HepG2 (cell line): ENCODE measurements around the gene CCDC177. TPM values are rescaled to one million over a fixed set of nuclear protein-coding genes. Genes with fewer than 3 reads are reported as not detected.

Source experiments
- CSRNP1 ChIP-seq: sonication (generic); formaldehyde crosslinking; IDR thresholded peaks from 2 replicates; pipeline ENCODE4 v1.8.1; 2023; ENCODE audit warnings: mild to moderate bottlenecking, missing genetic modification reagents
- HCFC1 ChIP-seq: fragments of 150-350 bp; IDR thresholded peaks from 2 replicates; pipeline ENCODE4 v1.6.1; 2014; ENCODE audit warnings: low read depth, low read length
- IKZF5 ChIP-seq: IDR thresholded peaks from 2 replicates; pipeline ENCODE4 v1.6.1; 2018; ENCODE audit warnings: missing genetic modification reagents, mild to moderate bottlenecking, missing compliant biosample characterization
- JUND ChIP-seq: sonication (generic); formaldehyde crosslinking; IDR thresholded peaks from 2 replicates; pipeline ENCODE4 v1.8.0; 2022; ENCODE audit warnings: mild to moderate bottlenecking, missing genetic modification reagents
- NFE2L1 ChIP-seq: sonication (generic); formaldehyde crosslinking; IDR thresholded peaks from 2 replicates; pipeline ENCODE4 v1.4.0; 2020; ENCODE audit warnings: missing genetic modification reagents, mild to moderate bottlenecking, borderline replicate concordance
- NR0B2 ChIP-seq: sonication (generic); formaldehyde crosslinking; IDR thresholded peaks from 2 replicates; pipeline ENCODE4 v1.4.0; 2020; ENCODE audit warnings: mild to moderate bottlenecking, missing genetic modification reagents
- ONECUT2 ChIP-seq: sonication (generic); formaldehyde crosslinking; IDR thresholded peaks from 2 replicates; pipeline ENCODE4 v1.4.0; 2020; ENCODE audit warnings: missing genetic modification reagents
- RFX5 ChIP-seq: IDR thresholded peaks from 2 replicates; pipeline ENCODE4 v1.6.1; 2011; ENCODE audit warnings: low read depth, low read length, improper control_type of control experiment
- ZBTB46 ChIP-seq: sonication (generic); formaldehyde crosslinking; IDR thresholded peaks from 2 replicates; pipeline ENCODE4 v1.4.0; 2020; ENCODE audit warnings: mild to moderate bottlenecking, missing genetic modification reagents, borderline replicate concordance
- ZNF331 ChIP-seq: sonication (generic); formaldehyde crosslinking; IDR thresholded peaks from 2 replicates; pipeline ENCODE4 v1.4.0; 2020; ENCODE audit warnings: missing genetic modification reagents
- ZNF407 ChIP-seq: sonication (generic); formaldehyde crosslinking; IDR thresholded peaks from one replicate; pipeline ENCODE4 v1.5.1; 2020; ENCODE audit warnings: mild to moderate bottlenecking, missing genetic modification reagents; ENCODE audit errors: not compliant biosample characterization
- ZNF691 ChIP-seq: sonication (generic); formaldehyde crosslinking; IDR thresholded peaks from 2 replicates; pipeline ENCODE4 v1.4.0; 2020; ENCODE audit warnings: missing genetic modification reagents, low read depth, mild to moderate bottlenecking, borderline replicate concordance
- ZNF788 ChIP-seq: sonication (generic); formaldehyde crosslinking; IDR thresholded peaks from 2 replicates; pipeline ENCODE4 v1.5.0; 2020; ENCODE audit warnings: mild to moderate bottlenecking, missing genetic modification reagents, borderline replicate concordance
- polyA plus RNA-seq, 8 experiments: library from polyadenylated mRNA; depleted of rRNA in 3 of 8; stranded (reverse) in 7 of 8; unstranded in 1 of 8; fragments of >200 nt; fragmentation: Illumina TruSeq in 4 of 8; extraction: Trizol in 4 of 8; gene quantifications; 2 replicates each; pipeline versions ENCODE4 v1.2.1 to v1.2.3, GENCODE V29; 2011 to 2016; ENCODE audit warnings: low read depth in 4 of 8, missing spikeins in 1 of 8, mixed read lengths in 1 of 8; ENCODE audit not compliant: insufficient read depth in 1 of 8
- total RNA-seq, 5 experiments: library from RNA; depleted of rRNA; stranded (reverse); fragments of >200 nt; fragmentation: Illumina TruSeq; extraction: Trizol; gene quantifications; 2 replicates each; pipeline ENCODE4 v1.2.3, GENCODE V29; 2016; ENCODE audit warnings: low read depth in 1 of 5

CCDC177 gene
- total and polyA plus RNA-seq, 2 of the 13 experiments (the other 11 are each of a cell fraction or from before 2014, with no cell fraction given), result not detected

GRCh38 chr14:69606258-69607184 is 31.9 kb upstream of the CCDC177 start (continued):
- TF ChIP-seq ZNF407 (CRISPR knock-in tag), result no peak
- no peak for TF ChIP-seq RFX5
- no peak for TF ChIP-seq CSRNP1
- TF ChIP-seq ZNF331, result peak; percentile 67; the same call in 1 of the 2 replicates
- TF ChIP-seq JUND (CRISPR knock-in tag), result no peak
- TF ChIP-seq HCFC1, result no peak
- no peak for TF ChIP-seq ZNF691 (CRISPR knock-in tag)
- TF ChIP-seq NFE2L1, result no peak
- no peak for TF ChIP-seq NR0B2 (CRISPR knock-in tag)
- TF ChIP-seq ONECUT2 (CRISPR knock-in tag), result no peak
- TF ChIP-seq ZBTB46, result no peak
- TF ChIP-seq IKZF5 (CRISPR knock-in tag), result peak; percentile 43; the same call in 1 of the 2 replicates
- TF ChIP-seq ZNF788 (CRISPR knock-in tag), result no peak; the same call in 1 of the 2 replicates
